ENCODE data around the gene DAZAP2. TPM values are rescaled to one million over a fixed set of nuclear protein-coding genes. Genes with fewer than 3 reads are reported as not detected.
A peak's percentile ranks its signal among the peaks of the same experiment; 100 is the strongest.
"Not testable (repeated sequence)": the region's sequence is repeated elsewhere in the genome, so short reads cannot be mapped to it uniquely, and the experiment has no call there.

The DAZAP2 gene
- total RNA-seq, 4 donors from 2014 or later = 232 to 396 (median 260) TPM

DNA sequence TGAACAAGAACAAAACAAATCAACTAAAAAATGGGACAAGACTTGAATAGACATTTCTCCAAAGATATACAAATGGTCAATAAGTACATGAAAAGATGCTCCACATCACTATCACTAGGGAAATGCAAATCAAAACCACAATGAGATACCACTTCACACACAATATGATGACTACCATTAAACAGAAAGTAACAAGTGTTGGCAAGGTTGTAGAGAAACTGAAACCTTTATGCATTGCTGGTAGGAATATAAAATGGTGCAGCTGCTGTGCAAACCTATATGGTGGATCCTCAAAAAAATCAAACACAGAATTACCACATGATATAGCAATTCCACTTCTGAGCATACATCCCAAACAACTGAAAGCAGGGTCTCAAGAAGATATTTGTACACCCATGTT is 26.4 kb downstream of the DAZAP2 start:
- TF ChIP-seq EP300 (IDR thresholded peaks at IDR 0.05) = no peak
- Histone ChIP-seq H3K36me3 (no peaks in the 10 kb centered on the region), H3K27ac (no peak overlapping the region), H3K4me1 (peaks cover 22% of the 10 kb centered on the region), H3K4me3 (no peak overlapping the region), H3K27me3 (no peaks in the 10 kb centered on the region), H3K9me3 (no peaks in the 10 kb centered on the region)
- no peak for DNase-seq (ENCODE audit: low spot score in 2 of 2)

- Histone ChIP-seq H3K9me3 (no peaks in the 10 kb centered on the region), H3K27me3 (no peaks in the 10 kb centered on the region), H3K36me3 (no peaks in the 10 kb centered on the region), H3K27ac (peak overlapping the region; percentile 89), H3K4me1 (peaks cover 18% of the 10 kb centered on the region), H3K4me3 (peak overlapping the region; percentile 90)
- TF ChIP-seq, protein P1, sequence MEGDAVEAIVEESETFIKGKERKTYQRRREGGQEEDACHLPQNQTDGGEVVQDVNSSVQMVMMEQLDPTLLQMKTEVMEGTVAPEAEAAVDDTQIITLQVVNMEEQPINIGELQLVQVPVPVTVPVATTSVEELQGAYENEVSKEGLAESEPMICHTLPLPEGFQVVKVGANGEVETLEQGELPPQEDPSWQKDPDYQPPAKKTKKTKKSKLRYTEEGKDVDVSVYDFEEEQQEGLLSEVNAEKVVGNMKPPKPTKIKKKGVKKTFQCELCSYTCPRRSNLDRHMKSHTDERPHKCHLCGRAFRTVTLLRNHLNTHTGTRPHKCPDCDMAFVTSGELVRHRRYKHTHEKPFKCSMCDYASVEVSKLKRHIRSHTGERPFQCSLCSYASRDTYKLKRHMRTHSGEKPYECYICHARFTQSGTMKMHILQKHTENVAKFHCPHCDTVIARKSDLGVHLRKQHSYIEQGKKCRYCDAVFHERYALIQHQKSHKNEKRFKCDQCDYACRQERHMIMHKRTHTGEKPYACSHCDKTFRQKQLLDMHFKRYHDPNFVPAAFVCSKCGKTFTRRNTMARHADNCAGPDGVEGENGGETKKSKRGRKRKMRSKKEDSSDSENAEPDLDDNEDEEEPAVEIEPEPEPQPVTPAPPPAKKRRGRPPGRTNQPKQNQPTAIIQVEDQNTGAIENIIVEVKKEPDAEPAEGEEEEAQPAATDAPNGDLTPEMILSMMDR (IDR thresholded peaks at IDR 0.05) = peak; percentile 21 to 41
- TF ChIP-seq EP300 (IDR thresholded peaks at IDR 0.05) = no peak
- DNase-seq (ENCODE audit: low spot score in 2 of 2) = peak; percentile 70 to 82
- WGBS = 23% methylated on average over 20 of the region's 59 CpGs
Measured at GRCh38 chr12:51269174-51270066, 30.8 kb downstream of the DAZAP2 start.

DNA sequence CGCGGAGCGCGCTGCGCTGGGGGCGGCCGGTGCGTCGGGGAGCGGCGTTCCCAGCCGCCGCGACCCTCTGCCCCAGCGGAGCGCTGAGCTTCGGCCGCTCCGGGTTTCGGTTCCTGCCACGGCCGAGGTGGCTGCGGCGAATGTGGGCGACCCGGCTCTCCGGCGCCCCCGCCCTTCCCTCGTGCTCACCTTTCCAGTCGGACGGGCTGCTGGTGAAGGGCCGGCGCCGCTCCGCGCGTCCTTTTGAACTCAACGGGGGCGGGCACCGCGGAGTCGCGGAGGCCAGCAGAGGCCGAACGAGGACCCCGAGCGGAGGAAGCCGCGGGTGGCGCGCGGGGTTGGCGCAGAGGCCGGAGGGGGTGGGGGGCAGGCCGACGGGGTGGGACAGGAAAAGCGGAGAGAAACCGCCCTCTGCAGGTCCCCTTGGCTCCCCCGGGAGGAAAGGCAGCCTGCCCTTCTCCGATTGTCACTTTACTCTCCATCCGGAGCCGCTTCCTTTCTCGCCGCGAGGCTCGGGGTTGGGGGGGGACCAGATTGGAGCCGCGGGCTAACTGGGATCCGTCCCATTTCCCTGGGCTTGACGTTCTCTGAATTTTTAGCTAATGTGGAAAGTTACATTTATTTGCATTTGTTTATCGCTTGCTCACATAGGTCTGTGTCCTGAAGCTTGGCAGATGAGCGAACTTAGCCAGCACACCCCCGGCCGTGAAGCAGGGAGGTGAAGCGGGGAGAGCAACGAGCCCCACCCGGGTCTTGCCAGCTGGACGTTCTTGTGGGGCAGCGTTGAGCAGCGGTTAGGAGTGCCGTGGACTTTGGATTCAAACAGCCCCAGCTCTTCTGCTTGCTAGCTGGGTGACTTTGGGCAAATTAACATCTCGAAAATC is 31.7 kb downstream of the DAZAP2 start, which contains the start of gene SMAGP:
Gene SMAGP (minus strand): TSS at position 349 of the 884 bp plus-strand sequence. CDS start 1,137 bp downstream, outside the sequence.
- peak within 1 kb of the TSS; percentile 90 for H3K4me3 ChIP-seq
- TF ChIP-seq POLR2AphosphoS5 (IDR thresholded peaks at IDR 0.05) = peak in 1 of 3 donors; percentile 45
- TF ChIP-seq EP300 (IDR thresholded peaks at IDR 0.05) = no peak
- TF ChIP-seq POLR2A (IDR thresholded peaks at IDR 0.05) = no peak
- H3K27me3 ChIP-seq = no peaks in the 10 kb centered on the region
- 1% methylated on average over 34 of the region's 83 CpGs for WGBS
- H3K9me3 ChIP-seq = no peaks in the 10 kb centered on the region
- peak within 1 kb of the TSS; percentile 89 for H3K27ac ChIP-seq
- peak; percentile 75 to 79 for DNase-seq (ENCODE audit: low spot score in 2 of 2)
- H3K4me1 ChIP-seq = peaks cover 18% of the 10 kb centered on the region
- H3K36me3 ChIP-seq = no peaks in the 10 kb centered on the region

GRCh38 chr12:51270951-51271518 is 32.4 kb downstream of the DAZAP2 start:
- Histone ChIP-seq H3K27me3 (no peaks in the 10 kb centered on the region), H3K27ac (peak overlapping the region; percentile 89), H3K4me3 (peak overlapping the region; percentile 90), H3K4me1 (peaks cover 18% of the 10 kb centered on the region), H3K9me3 (no peaks in the 10 kb centered on the region), H3K36me3 (no peaks in the 10 kb centered on the region)
- 53% methylated on average over 9 of the region's 9 CpGs for WGBS
- peak in 1 of 2 donors; percentile 10 for DNase-seq (ENCODE audit: low spot score in 2 of 2)
- TF ChIP-seq POLR2A (IDR thresholded peaks at IDR 0.05) (no peak), EP300 (IDR thresholded peaks at IDR 0.05) (no peak), POLR2AphosphoS5 (IDR thresholded peaks at IDR 0.05) (no peak)
- TF ChIP-seq, protein P1 (IDR thresholded peaks at IDR 0.05) = no peak

DNA sequence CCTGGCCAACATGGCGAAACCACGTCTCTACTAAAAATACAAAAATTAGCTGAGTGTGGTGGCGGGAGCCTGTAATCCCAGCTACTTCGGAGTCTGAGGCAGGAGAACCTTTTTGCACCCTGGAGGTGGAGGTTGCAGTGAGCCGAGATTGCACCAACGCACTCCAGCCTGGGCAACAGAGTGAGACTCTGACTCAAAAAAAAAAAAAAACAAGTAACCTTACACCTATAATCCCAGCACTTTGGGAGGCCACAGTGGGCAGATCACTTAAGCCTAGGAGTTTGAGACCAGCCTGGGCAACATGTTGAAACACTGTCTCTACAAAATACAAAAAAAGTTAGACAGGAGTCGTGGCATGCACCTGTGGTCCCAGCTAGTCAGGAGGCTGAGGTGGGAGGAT is 34.2 kb downstream of the DAZAP2 start:
- H3K4me1 ChIP-seq = peaks cover 18% of the 10 kb centered on the region
- not testable (repeated sequence) for H3K36me3 ChIP-seq; H3K27me3 ChIP-seq; H3K27ac ChIP-seq; H3K4me3 ChIP-seq; H3K9me3 ChIP-seq; DNase-seq (ENCODE audit: low spot score in 2 of 2)
- WGBS = 95% methylated on average over 7 of the region's 7 CpGs

GRCh38 chr12:51275088-51275487 is 36.5 kb downstream of the DAZAP2 start:
- Histone ChIP-seq H3K27me3 (no peaks in the 10 kb centered on the region), H3K27ac (no peak overlapping the region), H3K4me3 (no peak overlapping the region), H3K4me1 (peaks cover 8% of the 10 kb centered on the region), H3K9me3 (no peaks in the 10 kb centered on the region), H3K36me3 (no peaks in the 10 kb centered on the region)
- no peak for TF ChIP-seq EP300 (IDR thresholded peaks at IDR 0.05)
- TF ChIP-seq, protein P1 (IDR thresholded peaks at IDR 0.05) = no peak
- TF ChIP-seq POLR2A (IDR thresholded peaks at IDR 0.05) = no peak
- no peak for TF ChIP-seq POLR2AphosphoS5 (IDR thresholded peaks at IDR 0.05)
- 83% methylated on average over 1 of the region's 1 CpG for WGBS
- no peak for DNase-seq (ENCODE audit: low spot score in 2 of 2)

All from suprapubic skin (tissue), 4 donors.